HFFc6 (cell line): ENCODE data around the gene KRT82. TPM values are rescaled to one million over a fixed set of nuclear protein-coding genes. Genes with fewer than 3 reads are reported as not detected.
A peak's percentile ranks its signal among the peaks of the same experiment; 100 is the strongest.

Experiments used
- DNase-seq: peaks from one replicate; pipeline ENCODE4 v3.0.0-alpha.2; 2018
- H3K27ac Mint-ChIP-seq: 2 replicates; pipeline ENCODE4 v1.8.0; 2020; ENCODE audit warnings: mild to moderate bottlenecking, mixed read lengths
- H3K27me3 Mint-ChIP-seq: 2 replicates; pipeline ENCODE4 v1.8.0; 2021; ENCODE audit warnings: mild to moderate bottlenecking, moderate library complexity, mixed read lengths; ENCODE audit not compliant: insufficient read depth
- H3K36me3 Mint-ChIP-seq: 2 replicates; pipeline ENCODE4 v1.8.0; 2021; ENCODE audit warnings: low read depth, mixed read lengths
- H3K4me1 Mint-ChIP-seq: 2 replicates; pipeline ENCODE4 v1.8.0; 2020; ENCODE audit warnings: low read depth, mixed read lengths
- H3K4me3 Mint-ChIP-seq: 2 replicates; pipeline ENCODE4 v1.8.0; 2020; ENCODE audit warnings: mild to moderate bottlenecking, moderate library complexity, mixed read lengths
- H3K9me3 Mint-ChIP-seq: 2 replicates; pipeline ENCODE4 v1.8.0; 2020; ENCODE audit warnings: mild to moderate bottlenecking, mixed read lengths
- CTCF ChIP-seq: fragments of 200-600 bp; sonication (generic); IDR thresholded peaks from 2 replicates; pipeline ENCODE4 v1.5.0; 2021; ENCODE audit warnings: antibody characterized with exemption, mild to moderate bottlenecking
- total RNA-seq, 6 experiments: library from RNA; stranded (reverse); fragmentation: NEBNext Ultra II Directional; extraction: Animal tissue kit (Norgen Biotek cat#: 25700); gene quantifications; 2 replicates in 1 of 6; 3 replicates in 5 of 6; pipeline ENCODE4 v1.2.3, GENCODE V29; 2021

KRT82 gene
- total RNA-seq, 6 experiments from 2014 or later, result not detected

GRCh38 chr12:52352951-52353350 is 53.2 kb downstream of the KRT82 start:
- no peak for DNase-seq
- no peaks in the 10 kb centered on the region for H3K36me3 Mint-ChIP-seq
- peaks cover 23% of the 10 kb centered on the region for H3K27me3 Mint-ChIP-seq
- peaks cover 17% of the 10 kb centered on the region for H3K4me1 Mint-ChIP-seq
- no peaks in the 10 kb centered on the region for H3K9me3 Mint-ChIP-seq
- H3K4me3 Mint-ChIP-seq, result no peak overlapping the region
- no peak overlapping the region for H3K27ac Mint-ChIP-seq
- no peak for TF ChIP-seq CTCF

GRCh38 chr12:52351196-52352059 is 54.7 kb downstream of the KRT82 start:
- no peak for TF ChIP-seq CTCF
- H3K4me1 Mint-ChIP-seq, result peaks cover 17% of the 10 kb centered on the region
- no peak overlapping the region for H3K27ac Mint-ChIP-seq
- no peaks in the 10 kb centered on the region for H3K9me3 Mint-ChIP-seq
- H3K36me3 Mint-ChIP-seq, result no peaks in the 10 kb centered on the region
- no peak for DNase-seq
- H3K4me3 Mint-ChIP-seq, result no peak overlapping the region
- peaks cover 22% of the 10 kb centered on the region for H3K27me3 Mint-ChIP-seq

- Mint-ChIP-seq H3K27ac (no peak overlapping the region), H3K27me3 (peaks cover 29% of the 10 kb centered on the region), H3K4me1 (peaks cover 17% of the 10 kb centered on the region), H3K4me3 (no peak overlapping the region), H3K9me3 (no peaks in the 10 kb centered on the region), H3K36me3 (no peaks in the 10 kb centered on the region)
- no peak for TF ChIP-seq CTCF
- no peak for DNase-seq
Measured at GRCh38 chr12:52350786-52351185, 55.3 kb downstream of the KRT82 start.

- peaks cover 35% of the 10 kb centered on the region for H3K27me3 Mint-ChIP-seq
Measured at GRCh38 chr12:52350021-52350620, 56.0 kb downstream of the KRT82 start.

GRCh38 chr12:52349196-52349595 is 56.9 kb downstream of the KRT82 start:
- no peaks in the 10 kb centered on the region for H3K9me3 Mint-ChIP-seq
- H3K36me3 Mint-ChIP-seq, result no peaks in the 10 kb centered on the region
- no peak overlapping the region for H3K27ac Mint-ChIP-seq
- no peak for TF ChIP-seq CTCF
- DNase-seq, result peak; percentile 7
- H3K27me3 Mint-ChIP-seq, result peaks cover 35% of the 10 kb centered on the region
- peaks cover 7% of the 10 kb centered on the region for H3K4me1 Mint-ChIP-seq
- H3K4me3 Mint-ChIP-seq, result no peak overlapping the region

More at GRCh38 chr12:52350021-52350620, 56.0 kb downstream of the KRT82 start:
- no peaks in the 10 kb centered on the region for H3K36me3 Mint-ChIP-seq
- no peaks in the 10 kb centered on the region for H3K9me3 Mint-ChIP-seq
- no peak overlapping the region for H3K4me3 Mint-ChIP-seq
- DNase-seq, result no peak
- H3K27ac Mint-ChIP-seq, result no peak overlapping the region
- no peak for TF ChIP-seq CTCF
- peaks cover 11% of the 10 kb centered on the region for H3K4me1 Mint-ChIP-seq
